Chondrocyte (in vitro differentiated cells): ENCODE measurements around the gene PPM1H. TPM values are rescaled to one million over a fixed set of nuclear protein-coding genes. Genes with fewer than 3 reads are reported as not detected.

ENCODE experiments used
- DNase-seq: peaks from one replicate; pipeline ENCODE4 v3.0.0; 2021; ENCODE audit warnings: mixed read lengths, low spot score
- H3K27ac Mint-ChIP-seq: one replicate; pipeline ENCODE4 v1.8.0; 2021; ENCODE audit warnings: mild to moderate bottlenecking, moderate library complexity, mixed read lengths; ENCODE audit not compliant: unreplicated experiment
- H3K27me3 Mint-ChIP-seq: 2 replicates; pipeline ENCODE4 v1.8.0; 2021; ENCODE audit warnings: low read depth, mixed read lengths
- H3K36me3 Mint-ChIP-seq: 2 replicates; pipeline ENCODE4 v1.8.0; 2021; ENCODE audit warnings: low read depth, mixed read lengths
- H3K4me1 Mint-ChIP-seq: 2 replicates; pipeline ENCODE4 v1.8.0; 2021; ENCODE audit warnings: low read depth, mild to moderate bottlenecking, mixed read lengths
- H3K4me3 Mint-ChIP-seq: one replicate; pipeline ENCODE4 v1.8.0; 2021; ENCODE audit warnings: mild to moderate bottlenecking, moderate library complexity, mixed read lengths; ENCODE audit not compliant: unreplicated experiment
- H3K9me3 Mint-ChIP-seq: 2 replicates; pipeline ENCODE4 v1.8.0; 2021; ENCODE audit warnings: low read depth, mixed read lengths
- CTCF ChIP-seq: fragments of 200-600 bp; sonication (generic); IDR thresholded peaks from 2 replicates; pipeline ENCODE4 v1.5.0; 2021; ENCODE audit warnings: antibody characterized with exemption, mild to moderate bottlenecking, moderate library complexity
- total RNA-seq: library from RNA; stranded (reverse); gene quantifications from 3 replicates; pipeline ENCODE4 v1.2.1, GENCODE V29; 2021

PPM1H gene
- total RNA-seq, 1 donor from 2014 or later, result 34.3 TPM

DNA sequence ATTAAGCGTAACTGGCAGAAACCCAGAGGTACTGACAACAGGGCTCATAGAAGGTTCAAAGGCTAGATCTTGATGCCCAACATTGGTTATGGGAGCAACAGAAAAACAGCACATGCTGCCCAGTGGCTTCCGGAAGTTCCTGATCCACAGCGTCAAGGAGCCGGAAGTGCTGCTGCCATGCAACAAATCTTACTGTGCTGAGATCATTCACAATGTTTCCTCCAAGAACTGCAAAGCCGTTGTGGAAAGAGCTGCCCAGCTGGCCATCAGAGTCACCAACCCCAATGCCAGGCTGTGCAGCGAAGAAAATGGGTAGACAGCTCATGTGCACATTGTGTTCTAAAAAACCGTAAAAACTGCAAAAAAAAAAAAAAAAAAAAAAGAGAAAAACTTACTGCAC is 276.0 kb downstream of the PPM1H start:
- H3K27ac Mint-ChIP-seq, result no peak overlapping the region

GRCh38 chr12:62657363-62657632 is 277.7 kb downstream of the PPM1H start:
- no peak overlapping the region for H3K4me3 Mint-ChIP-seq
- no peak overlapping the region for H3K27ac Mint-ChIP-seq
- peaks cover 4% of the 10 kb centered on the region for H3K9me3 Mint-ChIP-seq
- DNase-seq, result no peak
- peaks cover 12% of the 10 kb centered on the region for H3K4me1 Mint-ChIP-seq
- peaks cover 17% of the 10 kb centered on the region for H3K36me3 Mint-ChIP-seq
- TF ChIP-seq CTCF, result no peak
- no peaks in the 10 kb centered on the region for H3K27me3 Mint-ChIP-seq

More for the DNA sequence above, 276.0 kb downstream of the PPM1H start:
- TF ChIP-seq CTCF, result no peak
- peaks cover 12% of the 10 kb centered on the region for H3K4me1 Mint-ChIP-seq
- peaks cover 19% of the 10 kb centered on the region for H3K36me3 Mint-ChIP-seq
- no peaks in the 10 kb centered on the region for H3K27me3 Mint-ChIP-seq
- H3K9me3 Mint-ChIP-seq, result peaks cover 4% of the 10 kb centered on the region
- no peak overlapping the region for H3K4me3 Mint-ChIP-seq
- no peak for DNase-seq

- peaks cover 17% of the 10 kb centered on the region for H3K36me3 Mint-ChIP-seq
- H3K27ac Mint-ChIP-seq, result no peak overlapping the region
- DNase-seq, result no peak
- peaks cover 12% of the 10 kb centered on the region for H3K4me1 Mint-ChIP-seq
- peaks cover 4% of the 10 kb centered on the region for H3K9me3 Mint-ChIP-seq
- H3K4me3 Mint-ChIP-seq, result no peak overlapping the region
- no peak for TF ChIP-seq CTCF
- no peaks in the 10 kb centered on the region for H3K27me3 Mint-ChIP-seq
Measured at GRCh38 chr12:62656591-62657362, 278.2 kb downstream of the PPM1H start.

- no peak for TF ChIP-seq CTCF
- Mint-ChIP-seq H3K9me3 (peaks cover 4% of the 10 kb centered on the region), H3K36me3 (peaks cover 14% of the 10 kb centered on the region), H3K27me3 (no peaks in the 10 kb centered on the region), H3K4me1 (peaks cover 7% of the 10 kb centered on the region), H3K4me3 (no peak overlapping the region), H3K27ac (no peak overlapping the region)
- no peak for DNase-seq
Measured at GRCh38 chr12:62655666-62656151, 279.2 kb downstream of the PPM1H start.

DNA sequence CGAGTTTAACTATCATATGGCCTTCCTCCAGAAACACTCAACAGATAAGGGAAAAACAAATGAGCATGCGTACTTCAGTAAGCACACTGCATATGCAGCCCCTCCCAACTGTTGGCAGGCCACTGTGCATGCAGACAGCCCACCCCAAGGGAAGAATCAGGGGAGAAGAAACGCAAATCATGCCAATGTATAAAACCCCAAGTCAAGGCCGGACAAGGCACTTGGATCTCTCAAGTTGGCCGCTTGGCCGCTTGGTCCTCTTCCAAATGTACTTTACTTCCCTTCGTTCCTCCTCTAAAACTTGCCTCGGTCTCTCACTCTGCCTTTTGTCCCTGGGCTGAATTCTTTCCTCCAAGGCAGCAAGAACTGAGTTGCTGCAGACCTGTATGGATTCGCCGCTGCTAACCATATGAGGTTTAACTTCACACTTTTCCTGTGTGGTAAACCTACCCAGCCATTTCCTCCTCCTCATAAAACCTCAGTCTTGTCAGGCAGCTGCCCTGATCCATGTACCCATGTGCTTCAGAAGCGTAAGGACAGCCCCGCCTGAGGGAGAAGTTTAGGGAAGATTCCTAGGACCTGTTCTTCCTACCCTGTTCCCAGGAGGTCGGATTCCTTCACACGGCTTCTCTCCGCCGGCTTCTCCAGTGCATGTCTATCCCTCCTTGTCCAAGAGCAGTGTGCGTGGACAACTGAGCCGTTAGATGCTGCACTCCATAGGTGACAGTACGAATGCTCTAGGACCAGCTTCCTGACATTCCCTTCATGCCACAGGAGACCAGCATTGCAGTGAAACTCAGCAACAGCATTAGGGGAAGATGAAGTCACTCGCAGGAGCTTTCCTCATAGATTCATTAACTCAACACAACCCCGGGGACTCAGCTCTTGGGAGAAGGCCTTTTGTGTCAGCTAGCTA is 280.4 kb downstream of the PPM1H start:
- DNase-seq, result no peak
- H3K36me3 Mint-ChIP-seq, result peaks cover 10% of the 10 kb centered on the region
- no peak overlapping the region for H3K27ac Mint-ChIP-seq
- H3K9me3 Mint-ChIP-seq, result no peaks in the 10 kb centered on the region
- peaks cover 10% of the 10 kb centered on the region for H3K4me1 Mint-ChIP-seq
- no peak for TF ChIP-seq CTCF
- H3K4me3 Mint-ChIP-seq, result no peak overlapping the region
- H3K27me3 Mint-ChIP-seq, result no peaks in the 10 kb centered on the region
